HG03095 (cell line): ENCODE measurements around the gene COG5.
"Not testable (repeated sequence)": the region's sequence is repeated elsewhere in the genome, so short reads cannot be mapped to it uniquely, and the experiment has no call there.

Experiments
- ATAC-seq: cut with Tn5 transposase; IDR thresholded peaks from one replicate; pipeline ENCODE4 v1.9.1; 2021; ENCODE audit warnings: moderate library complexity; ENCODE audit not compliant: unreplicated experiment

The COG5 gene

DNA sequence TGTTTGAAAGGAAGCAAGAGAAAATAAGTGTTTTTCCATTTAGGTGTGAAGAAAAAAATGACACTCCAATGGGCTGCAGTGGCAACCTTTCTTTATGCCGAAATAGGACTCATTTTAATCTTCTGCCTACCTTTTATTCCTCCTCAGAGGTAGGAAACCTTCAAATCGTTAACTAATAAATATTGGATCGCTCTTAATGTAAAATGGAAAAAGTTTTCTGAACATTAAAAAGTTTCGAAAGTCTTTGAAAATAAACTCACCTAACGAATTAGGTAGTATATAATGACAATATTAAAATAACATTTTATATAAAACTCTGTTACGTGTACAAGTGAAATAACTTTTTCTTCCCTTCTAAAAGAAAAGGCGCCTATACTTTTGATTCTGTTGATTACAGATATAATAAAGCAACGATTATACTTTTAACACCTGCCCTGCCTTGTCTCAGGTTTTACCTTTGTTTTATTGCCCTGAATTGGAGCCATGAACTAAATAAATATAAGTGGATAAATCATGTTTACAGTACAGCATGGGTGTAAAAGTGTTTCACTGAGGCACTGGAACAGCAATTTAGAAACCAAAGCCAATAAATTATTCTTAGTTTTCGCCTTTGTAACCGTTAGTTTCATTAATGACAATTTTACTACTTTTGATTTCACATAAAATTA is 17.1 kb upstream of the COG5 start:
- ATAC-seq = peak; percentile 7

DNA sequence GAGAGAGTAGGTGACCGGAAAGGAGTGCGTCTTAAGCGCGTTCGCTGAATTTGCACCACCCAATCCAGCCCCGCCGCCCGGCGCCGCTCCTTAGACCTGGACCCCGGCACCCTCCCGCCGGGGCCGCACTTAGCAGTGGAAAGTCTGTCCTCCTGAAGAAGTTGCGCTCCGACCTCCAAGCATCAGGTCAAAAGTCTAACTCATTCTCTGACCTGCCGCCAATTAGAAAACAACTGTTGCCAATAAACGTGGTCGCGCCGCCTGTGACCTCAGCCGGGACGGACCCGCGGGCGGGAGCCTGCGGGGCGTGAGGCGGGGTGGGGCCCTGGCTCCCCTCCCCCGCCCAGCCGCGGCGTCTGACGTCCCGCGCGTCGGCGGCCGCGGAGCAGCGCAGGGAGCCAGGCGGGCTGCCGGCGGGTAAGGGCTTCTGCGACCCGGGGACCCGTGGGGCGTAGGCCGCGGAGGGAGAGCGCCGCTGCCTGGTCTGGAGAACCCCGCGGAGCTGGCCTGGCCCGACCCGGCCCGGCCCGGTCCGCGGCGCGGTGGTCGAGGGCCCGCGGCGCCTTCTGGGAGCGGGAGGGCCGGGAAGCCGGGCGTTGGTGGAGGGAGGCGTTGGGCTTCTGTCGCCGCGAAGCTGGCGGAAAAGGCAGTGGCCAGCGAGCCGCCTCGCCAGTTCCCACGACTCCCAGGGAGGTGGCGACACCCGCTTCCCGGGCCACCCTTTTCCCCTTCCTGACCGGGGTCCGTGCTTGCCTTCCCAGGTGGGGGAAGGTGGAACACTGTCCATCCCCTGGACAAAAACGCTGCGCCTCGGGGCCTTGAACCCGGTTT is 16.4 kb upstream of the COG5 start, which contains the start of gene BCAP29:
Gene BCAP29 (plus strand): TSS at position 362 of the 831 bp plus-strand sequence. CDS start 527 bp downstream, outside the sequence.
- ATAC-seq = peak; percentile 90

DNA sequence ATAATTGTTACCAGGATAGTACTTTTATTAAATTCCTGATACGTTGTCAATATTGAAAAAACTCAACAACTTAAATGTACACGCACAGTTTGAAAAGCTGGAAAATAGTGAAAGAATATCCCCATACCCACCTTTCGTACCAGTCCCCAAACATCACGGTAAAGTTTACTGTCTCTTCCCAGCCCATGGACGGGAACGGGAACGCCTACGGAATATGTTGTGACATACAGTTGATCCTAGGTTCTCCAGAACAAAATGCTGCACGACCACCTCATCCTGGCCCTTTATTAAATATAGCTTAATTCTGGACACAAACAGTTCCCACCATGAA is 15.8 kb upstream of the COG5 start:
- no peak for ATAC-seq

DNA sequence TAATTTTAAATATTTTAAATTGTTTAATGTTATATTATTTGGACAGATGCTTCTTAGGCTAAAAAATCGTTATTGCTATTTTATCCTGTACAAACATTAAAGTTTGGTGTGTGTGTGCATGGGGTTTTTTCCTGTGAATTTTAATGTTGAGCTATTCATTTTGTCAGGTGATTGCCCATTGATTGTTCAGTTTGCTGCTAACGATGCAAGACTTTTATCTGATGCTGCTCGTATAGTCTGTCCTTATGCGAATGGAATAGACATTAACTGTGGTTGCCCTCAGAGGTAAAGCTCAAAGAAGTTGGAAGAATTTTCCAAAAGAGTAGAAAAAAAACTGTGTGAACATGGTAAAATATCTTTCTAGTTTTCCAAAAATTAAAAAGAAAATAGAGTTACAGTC is 9.8 kb upstream of the COG5 start:
- ATAC-seq = no peak

DNA sequence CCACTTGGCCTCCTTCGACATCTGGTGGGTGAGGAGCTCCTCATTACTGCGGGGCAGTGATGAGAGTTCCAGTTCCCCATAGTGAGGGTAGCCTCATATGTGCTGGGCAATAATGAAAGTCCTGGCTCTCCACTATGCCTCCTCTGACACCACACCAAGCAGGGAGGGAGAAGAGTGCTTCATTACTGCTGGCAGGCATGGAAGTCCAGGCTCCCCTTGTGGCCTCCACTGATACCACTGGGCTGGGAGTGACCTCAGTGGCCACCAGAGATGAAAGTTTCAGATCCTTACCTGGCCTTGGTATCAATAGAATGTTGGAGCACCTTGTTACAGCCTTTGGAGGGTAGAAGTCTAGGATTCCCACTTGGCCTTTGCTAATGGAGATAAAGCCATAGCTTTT is 6.6 kb upstream of the COG5 start:
- ATAC-seq = no peak

DNA sequence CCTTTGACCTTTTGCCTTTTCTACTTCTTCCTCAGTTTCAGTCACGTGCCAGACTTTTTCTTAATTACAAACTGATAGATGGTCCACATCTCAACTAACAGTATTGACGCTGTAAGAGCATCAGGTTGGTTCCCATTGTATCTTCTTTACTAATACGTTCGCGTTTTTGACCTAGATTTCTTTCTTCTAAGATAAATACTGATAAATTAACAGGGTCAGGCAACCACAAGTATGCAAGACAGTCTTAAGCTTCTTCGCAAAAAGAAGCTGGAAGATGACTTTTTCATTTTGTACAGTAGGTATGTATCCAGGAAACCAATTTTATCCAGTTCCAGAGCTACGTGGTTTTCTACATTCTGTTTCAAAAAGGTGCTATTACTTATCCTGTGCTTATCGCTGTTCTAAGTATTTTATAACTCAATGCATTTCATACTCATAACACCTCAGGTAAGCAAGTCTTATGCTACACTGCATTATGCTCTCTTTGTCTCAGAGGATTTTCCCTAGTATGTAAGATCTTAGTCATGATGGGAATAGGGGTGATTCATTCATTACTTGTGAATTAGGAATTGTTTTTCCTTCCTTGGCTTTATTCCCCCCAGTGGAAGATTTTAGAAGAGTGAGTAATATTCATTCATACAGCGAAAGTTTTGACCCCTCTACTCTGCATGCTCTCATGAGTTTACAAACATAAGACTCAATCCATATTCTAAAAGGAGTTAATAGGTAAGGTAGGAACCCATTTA is 1.0 kb upstream of the COG5 start:
- ATAC-seq = peak; percentile 7

DNA sequence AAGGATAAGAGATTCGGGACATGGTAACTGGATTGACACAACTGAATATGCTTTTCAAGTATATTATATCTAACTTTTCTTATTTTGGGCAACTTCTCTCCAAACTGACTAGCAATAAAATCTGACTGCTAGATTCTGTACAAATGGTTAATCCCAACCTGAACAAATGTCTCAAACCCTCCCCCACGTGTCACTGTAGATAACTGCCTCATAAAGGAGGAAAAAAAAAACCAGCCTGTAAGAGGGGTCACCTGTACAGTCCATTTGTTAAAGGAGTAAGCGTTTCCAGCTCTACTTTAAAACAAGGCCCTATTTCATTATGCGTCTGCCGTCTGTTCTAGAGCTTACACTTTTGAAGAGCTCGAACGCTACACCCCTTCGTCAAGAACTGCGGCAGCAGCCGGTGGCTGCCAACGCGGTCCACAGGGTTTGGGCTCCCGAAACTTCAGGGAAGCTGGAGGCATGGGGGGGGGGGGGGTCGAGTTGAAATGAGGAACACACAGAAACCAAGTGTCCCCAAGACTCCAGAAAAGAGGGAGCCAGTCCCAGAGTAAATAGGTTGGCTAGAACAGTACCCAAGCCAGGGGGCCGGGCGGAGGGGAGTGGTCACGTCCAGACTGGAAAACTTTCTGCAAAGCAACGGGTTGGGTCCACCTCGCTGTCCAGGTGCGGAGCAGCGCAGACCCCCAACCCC is 492 bp downstream of the COG5 start:
- peak; percentile 51 for ATAC-seq

DNA sequence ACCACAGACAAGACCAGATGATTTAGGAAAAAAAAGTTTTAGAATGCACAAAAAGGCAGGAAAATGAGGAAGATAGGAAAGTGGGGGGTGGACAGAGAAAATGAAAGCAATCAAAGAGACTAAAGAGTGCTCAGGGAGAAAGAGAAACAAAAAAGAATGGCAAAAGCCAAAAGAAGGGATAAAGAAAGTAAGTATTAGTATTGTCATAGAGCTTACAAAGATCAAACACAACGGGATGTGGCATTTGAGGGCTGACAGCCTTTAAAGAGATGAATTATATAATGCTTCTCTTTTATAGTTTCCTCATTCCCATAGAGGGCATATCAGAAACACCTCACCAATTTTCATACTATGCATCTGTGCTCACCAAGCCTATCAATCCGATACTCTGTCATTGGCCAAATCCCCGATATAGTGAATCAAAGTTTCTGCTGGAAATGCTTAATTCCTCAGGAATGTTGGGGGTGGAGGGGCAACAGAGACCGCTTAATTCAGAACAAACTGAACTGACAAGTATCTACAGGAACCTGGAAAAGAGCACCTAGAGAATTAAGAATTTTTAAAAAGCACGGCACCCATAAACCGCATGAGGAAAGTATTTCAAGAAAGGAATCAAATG is 2.7 kb downstream of the COG5 start:
- ATAC-seq = no peak

DNA sequence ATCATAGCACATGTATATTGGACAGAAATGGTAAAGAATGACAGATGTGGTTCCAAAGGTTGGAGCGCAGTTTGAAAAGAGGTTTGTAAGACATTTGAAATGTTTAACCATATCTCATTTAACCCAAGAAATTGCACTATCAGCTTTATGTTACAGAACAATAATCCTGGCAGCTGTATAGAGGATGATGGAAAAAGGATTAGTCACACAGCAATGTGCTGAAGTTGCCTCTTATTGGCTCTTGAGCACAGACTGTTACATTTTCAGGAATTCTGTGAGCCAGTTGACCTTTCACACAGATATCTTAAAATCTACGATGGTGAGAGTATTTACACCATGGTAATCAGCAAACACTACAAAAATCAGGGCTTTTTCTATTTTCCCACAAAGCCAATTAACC is 3.9 kb downstream of the COG5 start:
- ATAC-seq = no peak

DNA sequence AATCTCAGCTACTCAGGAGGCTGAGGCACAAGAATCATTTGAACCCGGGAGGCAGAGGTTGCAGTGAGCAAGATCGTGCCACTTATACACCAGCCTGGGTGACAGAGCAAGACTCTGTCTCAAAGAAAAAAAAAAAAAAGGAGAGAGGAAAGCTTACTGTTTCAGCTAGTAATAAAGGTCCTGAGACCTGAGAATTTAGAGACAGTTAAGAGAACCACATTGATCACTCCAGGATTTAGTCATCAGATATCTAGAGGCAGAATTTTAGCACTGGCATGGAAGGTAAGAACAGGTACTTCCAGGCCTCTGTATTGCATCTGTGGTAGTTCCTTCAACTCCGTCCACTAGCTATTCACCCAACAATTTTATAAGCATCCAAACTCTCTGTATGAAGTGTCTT is 7.8 kb downstream of the COG5 start:
- no peak for ATAC-seq

DNA sequence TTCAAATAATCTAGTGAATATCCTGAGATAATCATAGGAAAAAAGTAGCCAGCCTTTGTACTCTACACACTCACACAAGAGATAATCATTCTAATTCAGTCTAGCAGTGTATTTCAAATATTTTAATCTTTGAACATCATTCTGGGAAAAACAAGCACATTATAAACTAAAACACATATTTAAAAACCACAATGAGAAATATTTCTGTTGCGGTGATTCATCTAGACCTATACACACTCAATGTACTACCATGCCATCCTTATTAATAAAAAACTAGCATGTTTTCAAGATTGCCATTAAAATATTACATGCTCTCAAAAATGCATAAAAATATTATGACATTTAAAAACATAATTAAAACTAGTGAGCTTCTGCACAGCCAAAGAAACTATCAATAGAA is 11.8 kb downstream of the COG5 start:
- no peak for ATAC-seq

DNA sequence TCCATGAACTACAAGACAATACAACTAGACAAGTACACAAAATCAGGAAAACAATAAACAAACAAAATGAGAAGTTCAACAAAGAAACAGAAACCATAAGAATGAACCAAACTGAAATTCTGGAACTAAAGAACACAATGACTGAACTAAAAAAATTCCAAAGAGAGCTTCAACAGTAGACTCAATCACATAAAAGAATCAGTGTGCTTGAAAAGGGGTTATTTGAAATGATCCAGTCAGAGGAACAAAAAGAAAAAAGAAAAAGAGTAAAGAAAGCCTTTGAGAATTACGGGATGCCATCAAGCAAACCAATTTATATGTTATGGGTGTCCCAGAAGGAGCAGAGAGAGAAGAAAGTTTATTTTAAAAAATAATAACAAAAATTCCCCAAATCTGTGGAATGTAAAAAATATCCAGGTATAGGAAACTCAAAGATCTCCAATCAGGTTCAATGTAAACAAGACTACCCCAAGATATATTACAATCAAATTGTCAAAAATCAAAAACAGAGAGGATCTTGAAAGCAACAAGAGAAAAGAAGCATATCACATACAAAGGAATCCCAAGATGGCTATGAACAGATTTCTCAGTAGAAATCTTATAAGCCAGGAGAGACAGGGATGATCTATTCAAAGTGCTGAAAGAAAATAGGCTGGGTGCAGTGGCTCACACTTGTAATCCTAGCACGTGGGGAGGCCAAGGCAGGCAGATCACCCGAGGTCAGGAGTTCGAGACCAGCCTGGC is 18.7 kb downstream of the COG5 start:
- no peak for ATAC-seq

DNA sequence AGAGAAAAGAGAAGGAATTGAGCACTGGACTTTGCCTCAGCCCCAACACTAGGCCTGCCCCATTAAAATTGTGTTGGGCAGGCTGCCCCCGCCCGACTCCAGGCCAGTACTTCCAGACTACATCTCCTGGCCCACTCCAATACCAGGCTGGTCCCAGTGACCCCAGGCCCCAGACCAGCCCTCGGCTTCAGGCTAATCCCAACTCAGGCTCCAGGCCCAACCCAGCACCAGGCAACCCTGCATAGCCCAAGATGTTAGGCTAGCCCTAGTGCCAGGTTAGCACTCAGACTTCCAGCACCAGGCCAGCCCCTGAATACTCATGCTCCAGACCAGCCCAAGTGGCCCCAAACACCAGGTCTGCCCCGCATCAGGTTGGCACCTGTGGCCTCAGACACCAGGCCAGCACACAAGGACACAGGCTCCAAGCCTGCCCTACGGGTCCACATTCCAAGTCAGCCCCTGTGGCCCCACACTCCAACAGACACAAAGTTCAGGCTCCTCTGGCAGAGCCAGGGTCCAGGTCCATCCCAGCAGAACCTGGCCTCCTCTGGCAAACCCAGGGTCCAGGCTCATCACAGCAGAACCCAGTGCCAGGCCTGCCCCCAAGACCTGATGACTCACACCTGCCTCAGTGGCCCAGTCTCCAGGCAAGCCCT is 20.3 kb downstream of the COG5 start:
- no peak for ATAC-seq

DNA sequence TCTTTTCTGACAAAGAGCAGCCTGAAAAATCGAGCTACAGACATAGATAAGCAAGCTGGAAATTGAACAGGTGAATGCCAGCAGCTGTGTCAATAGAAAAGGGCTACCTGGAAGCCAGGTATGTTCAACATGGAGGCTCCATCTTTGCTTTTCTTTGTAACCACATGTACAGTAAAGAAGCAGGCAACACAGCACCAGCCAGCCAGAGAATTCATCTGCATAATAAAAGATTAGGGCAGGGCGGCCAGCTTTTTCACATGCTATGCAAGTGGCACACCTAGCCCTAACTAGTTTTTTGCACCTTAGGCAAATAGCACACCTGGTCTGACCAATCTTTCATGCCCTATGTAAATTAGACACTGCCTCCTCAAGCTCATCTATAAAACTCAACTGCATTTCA is 25.7 kb downstream of the COG5 start:
- no peak for ATAC-seq

DNA sequence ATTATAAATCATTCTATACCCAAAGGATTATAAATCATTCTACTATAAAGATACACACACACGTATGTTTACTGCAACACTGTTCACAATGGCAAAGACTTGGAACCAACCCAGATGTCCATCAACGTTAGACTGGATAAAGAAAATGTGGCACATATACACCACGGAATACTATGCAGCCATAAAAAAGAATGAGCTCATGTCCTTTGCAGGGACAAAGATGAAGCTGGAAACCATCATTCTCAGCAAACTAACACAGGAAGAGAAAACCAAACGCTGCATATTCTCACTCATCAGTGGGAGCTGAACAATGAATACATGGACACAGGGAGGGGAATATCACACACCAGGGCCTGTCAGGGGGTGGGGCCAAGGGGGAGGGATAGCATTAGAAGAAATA is 26.5 kb downstream of the COG5 start:
- not testable (repeated sequence) for ATAC-seq

DNA sequence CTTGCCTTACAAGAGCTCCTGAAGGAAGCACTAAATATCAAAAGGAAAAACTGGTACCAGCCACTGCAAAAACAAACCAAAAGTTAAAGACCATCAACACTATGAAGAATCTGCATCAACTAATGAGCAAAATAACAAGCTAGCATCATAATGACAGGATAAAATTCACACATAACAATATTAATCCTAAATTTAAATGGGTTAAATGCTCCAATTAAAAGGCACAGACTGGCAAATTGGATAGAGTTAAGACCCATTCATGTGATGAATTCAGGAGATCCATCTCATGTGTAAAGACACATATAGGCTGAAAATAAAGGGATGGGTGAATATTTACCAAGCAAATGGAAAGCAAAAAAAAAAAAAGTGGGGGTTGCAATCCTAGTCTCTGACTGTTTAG is 29.6 kb downstream of the COG5 start:
- ATAC-seq = no peak

DNA sequence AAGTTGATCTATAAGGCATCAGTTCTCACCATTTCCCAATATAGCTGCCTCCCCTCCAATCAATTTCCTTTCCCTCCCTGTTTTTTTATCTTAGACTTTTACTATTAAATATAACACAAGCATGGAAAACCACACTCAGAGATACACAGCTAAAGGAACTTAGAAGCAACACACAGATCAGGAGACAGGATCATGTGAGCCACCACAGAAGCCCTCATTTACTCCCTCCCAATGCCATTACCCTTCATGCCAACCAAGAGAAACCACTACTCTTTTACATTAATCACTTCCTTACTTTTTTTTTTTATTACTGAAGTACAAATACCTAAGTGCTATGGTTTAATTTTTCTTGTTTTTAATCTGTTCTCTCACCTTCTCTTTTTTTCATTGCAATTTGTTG is 33.0 kb downstream of the COG5 start:
- ATAC-seq = no peak

DNA sequence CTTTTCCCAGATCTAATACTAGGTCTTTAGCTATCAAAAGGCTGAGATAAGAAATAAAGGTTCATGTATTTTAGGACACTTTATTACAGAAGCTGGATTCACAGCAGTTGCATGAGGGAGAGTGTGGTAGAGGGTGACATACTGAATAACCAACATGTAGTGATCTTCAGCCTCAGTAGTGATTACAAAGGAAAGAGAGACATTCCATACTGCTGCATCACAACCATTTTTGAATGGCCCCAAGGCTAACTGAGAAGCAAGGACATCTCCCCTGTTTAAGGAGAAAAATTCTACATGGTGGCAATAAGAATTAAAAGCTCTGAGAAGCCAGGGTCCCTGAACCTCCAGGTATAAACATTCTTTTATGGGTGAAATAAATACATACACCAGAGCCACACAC is 35.3 kb downstream of the COG5 start:
- no peak for ATAC-seq

DNA sequence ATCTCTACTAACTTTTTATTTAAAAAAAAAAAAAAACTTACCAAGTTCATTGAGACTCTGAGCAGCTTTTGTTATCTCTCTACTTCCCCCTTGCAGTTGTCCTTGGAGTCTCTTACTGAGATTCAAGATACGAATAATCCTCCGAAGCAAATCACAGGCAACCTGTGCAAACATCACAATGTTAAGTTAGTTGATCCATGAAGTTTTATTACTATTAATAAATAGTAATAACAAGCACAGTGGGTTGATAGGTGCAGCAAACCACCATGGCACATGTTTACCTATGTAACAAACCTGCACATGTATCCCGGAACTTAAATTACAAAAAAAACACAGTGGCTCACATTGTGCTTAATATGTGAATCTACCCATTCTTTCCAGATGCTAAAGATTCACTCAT is 36.5 kb downstream of the COG5 start:
- ATAC-seq = no peak

DNA sequence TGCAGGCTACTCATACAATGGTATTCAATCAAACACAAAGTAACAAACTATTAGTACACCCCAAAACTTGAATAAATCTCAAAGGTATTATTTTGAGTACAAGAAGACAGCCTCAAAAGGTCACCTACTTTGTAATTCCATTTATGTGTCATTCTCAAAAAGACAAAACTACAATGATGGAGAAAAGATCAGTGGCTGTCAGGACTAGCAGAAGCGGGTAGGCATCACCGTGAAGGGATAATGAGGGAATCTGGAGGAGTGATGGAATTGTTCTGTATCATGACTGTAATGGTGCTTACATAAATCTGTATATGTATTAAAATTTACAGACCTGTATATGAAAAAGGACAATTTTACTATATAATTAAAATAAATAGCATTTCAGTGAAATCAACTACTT is 37.0 kb downstream of the COG5 start:
- ATAC-seq = no peak
